ENCODE data around the gene FAM53C.
A peak's percentile ranks its signal among the peaks of the same experiment; 100 is the strongest.

Gene FAM53C

DNA sequence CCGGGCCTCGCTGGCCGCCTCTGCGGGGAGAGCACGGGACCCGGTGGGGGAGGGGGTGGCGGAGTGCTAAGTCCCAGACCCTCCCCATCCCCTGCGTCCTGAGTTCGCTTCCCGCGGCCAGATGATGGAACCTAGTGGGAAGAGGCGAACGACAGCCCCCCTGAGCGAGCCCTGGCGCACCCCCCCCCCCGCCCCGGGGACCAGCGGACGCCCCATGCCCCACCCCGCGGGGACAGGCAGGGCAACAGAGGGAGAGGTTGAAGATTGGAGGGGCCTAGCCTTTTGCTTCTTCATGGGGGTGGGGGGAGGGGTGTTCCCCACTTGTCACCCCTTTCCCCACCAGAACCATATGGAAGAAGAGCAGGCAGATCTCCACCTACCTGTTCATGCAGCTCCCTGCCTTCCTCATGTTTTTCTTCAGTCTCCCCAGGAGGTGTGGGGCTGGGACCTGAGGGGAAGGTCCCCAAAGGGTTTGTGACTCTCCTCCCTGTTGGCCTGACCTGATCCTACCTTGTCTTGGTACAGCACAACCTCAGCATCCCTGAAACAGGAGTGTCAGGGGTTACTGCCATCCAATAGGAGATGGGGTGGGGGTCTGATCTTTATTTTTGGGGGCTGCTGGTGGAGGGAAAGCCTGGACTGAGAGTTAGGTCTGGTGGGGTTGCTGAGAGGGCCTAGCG is 485 bp downstream of the FAM53C start:
- in situ Hi-C loops (cut with HindIII; ENCODE audit: low pct_unique_long_range_greater_than_20kb, low sequenced_read_pairs), result no loop called here
- DNase-seq (ENCODE audit: low read depth in 1 of 2, low spot score in 1 of 2), result no peak

DNA sequence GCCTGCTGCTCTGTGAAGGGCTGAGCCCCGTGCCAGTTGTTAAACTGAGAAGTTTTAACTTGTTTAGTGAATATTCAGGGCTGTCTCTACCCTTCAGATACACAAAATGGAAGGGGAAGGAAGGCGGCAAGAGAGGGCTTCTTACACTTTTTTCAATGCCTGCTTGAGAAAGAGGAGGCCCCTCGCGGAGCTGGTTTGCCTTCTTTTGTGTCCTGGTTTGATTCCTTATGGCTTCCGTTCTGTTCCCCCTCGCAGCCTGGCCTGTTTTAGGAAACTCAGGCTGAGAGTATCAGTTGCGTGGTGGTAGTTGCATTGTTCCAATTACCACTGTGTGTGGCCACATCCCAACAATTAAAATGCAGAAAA is 1.0 kb downstream of the FAM53C start:
- in situ Hi-C loops (cut with HindIII; ENCODE audit: low pct_unique_long_range_greater_than_20kb, low sequenced_read_pairs), result no loop called here
- DNase-seq (ENCODE audit: low read depth in 1 of 2, low spot score in 1 of 2), result peak in 1 of 2 experiments; percentile 53

More for the DNA sequence above, 485 bp downstream of the FAM53C start:
- no peak for TF ChIP-seq JUND (IDR thresholded peaks at IDR 0.05; ENCODE audit: low read depth)

DNA sequence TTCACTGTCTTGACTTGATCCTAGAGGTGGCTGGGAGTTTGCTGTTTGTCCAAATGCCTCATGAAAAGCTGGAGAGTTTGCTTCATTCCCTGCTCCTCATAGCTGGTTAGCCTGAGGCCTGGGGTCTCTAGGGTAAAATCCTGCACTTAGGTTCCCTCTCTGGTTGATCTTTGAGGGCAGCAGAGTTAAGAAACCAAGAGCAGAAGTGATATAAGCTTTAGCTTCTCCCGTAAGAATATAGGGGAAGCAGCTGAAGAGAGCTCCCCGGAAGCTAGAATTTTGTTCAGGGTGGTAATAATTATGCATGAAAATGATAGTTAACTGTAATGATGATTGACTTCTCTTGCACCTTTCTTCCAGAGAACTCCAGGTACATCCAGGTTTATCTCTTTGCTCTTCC is 1.4 kb downstream of the FAM53C start:
- in situ Hi-C loops (cut with HindIII; ENCODE audit: low pct_unique_long_range_greater_than_20kb, low sequenced_read_pairs), result no loop called here
- no peak for TF ChIP-seq JUND (IDR thresholded peaks at IDR 0.05; ENCODE audit: low read depth)
- DNase-seq (ENCODE audit: low read depth in 1 of 2, low spot score in 1 of 2), result no peak

More for the DNA sequence above, 1.0 kb downstream of the FAM53C start:
- no peak for TF ChIP-seq JUND (IDR thresholded peaks at IDR 0.05; ENCODE audit: low read depth)

DNA sequence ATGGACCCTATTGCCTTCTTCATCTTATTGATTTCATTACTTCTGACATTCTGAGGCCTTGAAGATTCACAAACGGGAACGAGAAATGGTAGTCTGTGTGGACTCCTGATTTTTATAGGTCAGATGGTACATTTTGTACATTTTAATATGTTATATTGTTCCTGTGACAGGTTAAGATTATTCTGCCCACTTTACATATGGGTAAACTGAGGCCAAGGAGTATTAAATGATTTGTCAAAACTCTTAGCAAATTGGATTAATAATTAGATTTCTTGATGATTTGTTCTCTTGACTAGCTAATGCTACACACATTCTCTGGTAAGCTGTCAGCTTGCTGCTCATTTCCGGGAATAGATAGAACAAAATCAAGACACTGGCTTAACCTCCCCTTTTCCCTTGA is 1.9 kb downstream of the FAM53C start:
- no peak for DNase-seq (ENCODE audit: low read depth in 1 of 2, low spot score in 1 of 2)
- in situ Hi-C loops (cut with HindIII; ENCODE audit: low pct_unique_long_range_greater_than_20kb, low sequenced_read_pairs), result no loop called here
- TF ChIP-seq JUND (IDR thresholded peaks at IDR 0.05; ENCODE audit: low read depth), result no peak

DNA sequence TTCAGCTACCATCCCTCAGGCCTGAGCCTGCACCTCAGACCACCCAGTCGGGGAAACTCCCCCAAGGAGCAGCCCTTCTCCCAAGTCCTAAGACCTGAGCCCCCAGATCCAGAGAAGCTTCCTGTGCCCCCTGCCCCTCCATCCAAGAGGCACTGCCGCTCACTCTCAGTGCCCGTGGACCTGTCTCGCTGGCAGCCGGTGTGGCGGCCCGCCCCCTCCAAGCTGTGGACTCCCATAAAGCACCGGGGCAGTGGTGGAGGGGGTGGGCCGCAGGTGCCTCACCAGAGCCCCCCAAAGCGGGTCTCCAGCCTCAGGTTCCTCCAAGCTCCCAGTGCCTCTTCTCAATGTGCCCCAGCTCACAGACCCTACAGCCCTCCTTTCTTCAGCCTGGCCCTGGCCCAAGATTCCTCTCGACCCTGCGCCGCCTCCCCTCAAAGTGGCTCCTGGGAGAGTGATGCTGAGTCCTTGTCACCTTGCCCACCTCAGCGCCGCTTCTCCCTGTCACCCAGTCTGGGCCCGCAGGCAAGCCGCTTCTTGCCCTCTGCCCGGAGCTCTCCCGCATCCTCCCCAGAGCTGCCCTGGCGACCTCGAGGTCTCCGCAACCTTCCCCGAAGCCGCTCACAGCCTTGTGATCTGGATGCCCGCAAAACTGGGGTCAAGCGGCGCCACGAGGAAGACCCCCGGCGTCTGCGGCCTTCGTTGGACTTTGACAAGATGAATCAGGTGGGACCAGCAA is 7.0 kb downstream of the FAM53C start:
- in situ Hi-C loops (cut with HindIII; ENCODE audit: low pct_unique_long_range_greater_than_20kb, low sequenced_read_pairs), result no loop called here
- DNase-seq (ENCODE audit: low read depth in 1 of 2, low spot score in 1 of 2), result no peak
- TF ChIP-seq JUND (IDR thresholded peaks at IDR 0.05; ENCODE audit: low read depth), result no peak

DNA sequence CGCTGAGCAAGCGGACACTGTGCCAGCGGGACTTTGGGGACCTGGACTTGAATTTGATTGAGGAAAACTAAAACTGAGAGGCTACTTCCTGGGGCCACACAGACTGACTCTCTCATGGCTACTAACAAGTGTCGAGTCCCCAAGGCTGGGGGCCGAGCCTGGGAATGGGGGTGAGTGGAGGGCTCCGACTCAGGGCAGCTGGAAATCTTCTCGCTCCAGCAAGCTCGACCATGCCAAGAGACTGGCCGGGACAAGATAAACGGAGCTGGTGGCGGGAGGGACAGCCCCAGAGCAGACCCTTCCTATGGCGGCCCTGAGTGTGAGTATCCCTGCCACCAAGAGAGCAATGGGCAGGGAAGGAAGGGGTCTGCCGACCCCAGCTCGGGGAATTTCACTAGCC is 8.8 kb downstream of the FAM53C start:
- in situ Hi-C loops (cut with HindIII; ENCODE audit: low pct_unique_long_range_greater_than_20kb, low sequenced_read_pairs), result no loop called here
- TF ChIP-seq JUND (IDR thresholded peaks at IDR 0.05; ENCODE audit: low read depth), result no peak
- DNase-seq (ENCODE audit: low read depth in 1 of 2, low spot score in 1 of 2), result no peak

DNA sequence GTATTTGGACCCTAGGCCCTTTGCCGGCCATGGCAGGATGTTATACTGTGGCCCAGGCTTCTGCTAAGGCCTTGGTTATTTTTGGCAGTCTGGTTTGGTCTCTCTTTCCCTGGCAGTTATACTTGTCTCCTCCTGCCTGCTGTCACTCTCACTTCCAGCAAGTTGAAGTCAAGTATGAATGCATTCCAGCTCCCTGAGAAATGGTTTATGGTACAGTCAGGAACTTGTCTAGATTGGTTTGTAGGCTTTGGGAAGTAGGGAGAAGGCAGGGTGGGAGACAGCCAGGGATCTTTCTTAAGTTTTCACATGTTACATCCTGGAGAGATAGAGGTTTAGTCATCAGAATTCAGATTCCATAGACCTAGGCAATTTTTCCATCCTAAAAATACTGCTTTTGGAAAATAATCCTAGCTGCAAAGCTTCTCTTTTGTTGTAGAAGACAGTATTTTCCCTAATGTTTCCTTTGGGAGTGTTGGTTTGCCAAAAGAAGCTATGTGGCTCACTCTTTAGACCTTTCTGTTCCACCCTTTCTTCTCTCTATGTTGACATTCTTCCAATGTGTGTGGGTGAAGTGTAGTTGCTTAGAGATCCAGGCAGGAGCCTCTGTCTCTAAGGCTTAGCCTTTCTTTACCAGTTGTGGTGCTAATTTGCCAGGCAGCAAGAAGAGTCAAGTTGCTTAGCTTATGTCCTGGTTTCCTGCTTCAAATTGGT is 11.9 kb downstream of the FAM53C start:
- DNase-seq (ENCODE audit: low read depth in 1 of 2, low spot score in 1 of 2), result no peak
- TF ChIP-seq JUND (IDR thresholded peaks at IDR 0.05; ENCODE audit: low read depth), result no peak
- in situ Hi-C loops (cut with HindIII; ENCODE audit: low pct_unique_long_range_greater_than_20kb, low sequenced_read_pairs), result no loop called here

DNA sequence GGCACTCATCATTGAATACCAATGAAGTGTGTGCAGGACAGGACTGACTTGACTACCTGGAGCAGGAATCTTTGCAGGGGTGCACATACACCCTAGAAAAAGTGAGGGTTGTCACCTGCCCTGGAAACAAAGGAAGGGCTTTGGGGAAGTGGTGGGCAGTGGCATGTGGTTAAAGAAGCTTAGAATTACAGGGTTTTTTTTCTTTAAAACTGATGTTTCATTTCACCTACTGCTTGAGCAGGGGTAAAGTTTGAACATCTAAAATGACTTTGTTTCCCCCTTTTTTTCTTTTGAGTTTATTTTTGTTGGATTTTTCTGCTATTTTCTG is 12.5 kb downstream of the FAM53C start:
- no peak for DNase-seq (ENCODE audit: low read depth in 1 of 2, low spot score in 1 of 2)
- TF ChIP-seq JUND (IDR thresholded peaks at IDR 0.05; ENCODE audit: low read depth), result no peak
- in situ Hi-C loops (cut with HindIII; ENCODE audit: low pct_unique_long_range_greater_than_20kb, low sequenced_read_pairs), result no loop called here

DNA sequence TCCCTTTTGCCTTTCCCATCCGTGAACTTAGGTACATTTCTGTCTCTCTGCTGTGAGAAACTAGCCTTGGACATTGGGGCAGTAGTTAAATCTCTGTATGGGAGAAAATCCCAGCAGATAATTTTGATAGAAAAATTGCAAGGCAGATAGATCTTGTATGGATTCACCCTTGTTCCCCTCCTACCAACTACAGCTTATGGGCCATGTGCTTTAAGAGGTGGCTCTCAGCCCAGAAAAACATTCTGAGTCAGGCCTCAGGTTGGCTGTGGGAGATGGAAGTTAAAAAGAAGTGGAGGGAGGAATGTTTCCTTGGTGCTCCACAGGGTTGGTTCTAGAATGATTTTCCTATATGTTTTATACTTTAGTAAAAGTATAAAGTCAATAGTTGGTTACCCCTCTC is 13.0 kb downstream of the FAM53C start:
- no peak for DNase-seq (ENCODE audit: low read depth in 1 of 2, low spot score in 1 of 2)
- TF ChIP-seq JUND (IDR thresholded peaks at IDR 0.05; ENCODE audit: low read depth), result no peak
- in situ Hi-C loops (cut with HindIII; ENCODE audit: low pct_unique_long_range_greater_than_20kb, low sequenced_read_pairs), result no loop called here

DNA sequence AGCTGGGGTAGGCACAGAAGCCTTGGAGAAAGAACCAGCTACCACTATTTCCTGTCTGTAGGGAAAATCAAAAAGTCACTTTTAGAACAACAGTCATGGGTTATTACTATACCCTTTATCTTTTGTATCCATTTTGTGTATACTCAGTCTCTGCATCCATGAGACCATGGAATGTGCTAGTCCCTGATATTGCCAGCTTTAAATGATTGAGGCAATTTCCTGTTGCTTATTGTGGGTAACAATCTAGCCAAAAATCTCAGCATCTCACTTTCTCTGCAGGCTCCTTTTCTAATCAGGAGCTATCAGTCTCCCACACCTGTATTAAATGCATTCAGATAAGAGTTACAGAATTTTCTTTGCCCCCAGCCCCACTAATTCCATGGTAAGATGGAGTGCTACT is 13.5 kb downstream of the FAM53C start:
- TF ChIP-seq JUND (IDR thresholded peaks at IDR 0.05; ENCODE audit: low read depth), result no peak
- DNase-seq (ENCODE audit: low read depth in 1 of 2, low spot score in 1 of 2), result no peak
- in situ Hi-C loops (cut with HindIII; ENCODE audit: low pct_unique_long_range_greater_than_20kb, low sequenced_read_pairs), result no loop called here

DNA sequence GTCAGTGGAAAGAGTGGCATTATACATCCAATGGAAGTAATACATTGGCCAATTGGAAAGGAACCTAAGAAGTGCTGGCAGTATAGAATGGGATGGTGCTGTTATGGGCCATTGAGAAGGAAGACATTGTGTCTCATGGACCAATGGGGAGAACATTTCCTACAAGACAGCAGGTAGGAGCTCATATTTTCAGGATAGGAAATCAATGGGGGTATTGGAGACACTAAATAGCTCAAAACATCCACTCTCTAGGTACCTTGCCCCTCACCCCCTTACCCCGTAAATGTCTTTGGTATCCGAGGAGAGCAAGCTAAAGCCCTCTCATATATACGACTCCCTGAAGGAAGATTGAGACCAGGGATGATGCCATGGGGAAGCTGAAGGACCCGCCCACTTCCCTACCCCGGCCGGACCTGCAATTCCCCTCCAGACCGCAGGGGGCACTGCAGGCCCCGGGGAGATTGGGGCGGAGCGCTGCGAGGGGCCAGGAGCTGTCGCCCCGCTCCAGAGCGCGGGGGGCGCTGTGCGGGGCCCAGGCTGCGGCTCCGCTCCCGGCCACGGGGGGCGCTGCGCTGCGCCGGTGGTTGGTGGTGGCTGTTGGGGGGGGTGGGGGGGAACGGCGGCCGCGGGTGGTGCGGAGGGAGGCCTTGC is 14.1 kb downstream of the FAM53C start, which contains the start of gene KDM3B:
Gene KDM3B (plus strand): TSS at position 615 of the 651 bp plus-strand sequence. CDS start 111 bp downstream, outside the sequence.
- peak; percentile 68 to 94 for DNase-seq (ENCODE audit: low read depth in 1 of 2, low spot score in 1 of 2)
- in situ Hi-C loops (cut with HindIII; ENCODE audit: low pct_unique_long_range_greater_than_20kb, low sequenced_read_pairs), result no loop called here
- no peak for TF ChIP-seq JUND (IDR thresholded peaks at IDR 0.05; ENCODE audit: low read depth)

DNA sequence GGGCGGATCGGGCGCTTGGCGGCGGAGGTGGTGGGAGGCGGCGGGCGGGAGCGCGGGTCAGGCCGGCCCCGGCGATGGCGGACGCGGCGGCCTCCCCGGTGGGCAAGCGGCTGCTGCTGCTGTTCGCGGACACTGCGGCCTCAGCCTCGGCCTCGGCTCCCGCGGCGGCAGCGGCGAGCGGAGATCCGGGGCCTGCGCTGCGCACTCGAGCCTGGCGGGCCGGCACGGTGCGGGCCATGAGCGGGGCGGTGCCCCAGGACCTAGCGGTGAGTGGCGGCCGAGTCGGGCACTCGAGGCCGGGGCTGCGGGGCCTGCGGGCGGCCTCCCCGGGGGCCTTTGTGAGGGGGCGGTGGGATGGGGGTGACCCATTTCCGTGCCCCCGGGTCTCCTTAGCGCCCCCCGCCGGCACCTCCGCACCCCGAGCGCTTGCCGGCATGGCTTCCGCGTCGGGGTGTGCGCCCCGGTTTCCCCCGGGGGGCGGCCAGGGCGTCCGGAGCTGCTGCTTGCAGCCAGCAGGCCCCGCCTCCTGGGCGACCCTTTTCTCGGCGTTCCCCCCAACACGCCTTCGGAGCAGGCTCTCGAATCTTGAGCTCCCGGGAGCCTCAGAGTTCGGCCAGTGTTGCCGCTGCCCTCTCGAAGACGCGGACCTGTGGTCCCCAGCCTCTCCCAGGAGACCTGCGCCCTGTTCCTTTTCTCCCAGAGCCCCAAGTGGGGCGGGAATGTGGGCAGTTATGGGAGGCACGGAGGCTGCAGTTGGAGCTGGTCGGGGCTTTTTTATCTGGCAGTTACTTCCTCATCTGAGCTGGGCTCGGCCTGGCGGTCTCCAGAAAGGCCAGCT is 14.9 kb downstream of the FAM53C start:
- in situ Hi-C loops (cut with HindIII; ENCODE audit: low pct_unique_long_range_greater_than_20kb, low sequenced_read_pairs), result no loop called here
- TF ChIP-seq JUND (IDR thresholded peaks at IDR 0.05; ENCODE audit: low read depth), result no peak

More for the DNA sequence above, 14.9 kb downstream of the FAM53C start:
- peak in 1 of 2 experiments; percentile 53 for DNase-seq (ENCODE audit: low read depth in 1 of 2, low spot score in 1 of 2)

All from T47D (cell line).